Measurements from ENCODE around the gene GSN.

Gene GSN

DNA sequence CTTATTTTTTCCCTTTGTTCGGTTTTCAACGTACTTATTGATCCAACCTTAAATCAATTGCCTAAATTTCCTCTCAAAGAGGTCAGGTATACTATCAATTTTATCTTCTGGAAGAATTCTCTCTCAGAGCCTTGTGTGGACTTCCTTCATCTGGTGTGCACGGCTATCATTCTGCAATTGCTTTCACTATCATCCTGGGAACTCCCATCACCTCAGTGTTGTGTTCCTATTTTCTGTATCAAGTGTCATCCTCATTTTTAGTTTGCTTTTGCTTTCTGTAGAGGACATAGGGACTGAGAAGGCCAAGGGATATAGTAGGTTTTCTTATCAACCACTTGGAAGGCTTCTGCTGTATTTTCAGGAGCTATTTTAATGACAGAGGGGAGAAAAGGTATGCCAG, 90.8 kb downstream of the GSN start:
- DNase-seq = no peak

- DNase-seq = no peak
These were observed 91.7 kb downstream of the GSN start for GRCh38 chr9:121359351-121360294.

GRCh38 chr9:121360601-121361374, 92.8 kb downstream of the GSN start:
- no peak for DNase-seq

GRCh38 chr9:121362813-121363621, 95.1 kb downstream of the GSN start:
- DNase-seq = no peak

- no peak for DNase-seq
These were observed 95.6 kb downstream of the GSN start for GRCh38 chr9:121363622-121363961.

GRCh38 chr9:121364077-121364476, 96.1 kb downstream of the GSN start:
- DNase-seq = no peak

DNA sequence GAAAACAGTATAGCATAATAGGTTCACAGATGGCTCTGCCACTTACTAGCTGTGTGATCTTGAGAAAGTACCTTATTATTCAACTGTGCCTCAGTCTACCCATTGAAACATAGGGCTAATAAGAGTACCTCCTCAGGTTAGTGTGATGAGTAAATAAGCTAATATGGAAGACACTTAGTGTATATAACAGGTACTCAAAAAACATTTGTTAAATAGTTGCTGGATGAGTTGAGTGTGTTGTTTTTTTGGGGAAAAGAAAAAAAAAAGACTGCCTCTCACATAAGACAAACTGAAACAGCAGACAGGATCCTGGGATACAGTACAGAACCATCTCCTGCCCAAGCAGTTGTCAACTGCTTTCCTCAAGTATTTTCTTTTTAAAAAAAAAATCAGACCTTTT, 96.9 kb downstream of the GSN start:
- DNase-seq = no peak

GRCh38 chr9:121365564-121365963, 97.6 kb downstream of the GSN start:
- DNase-seq = no peak

- DNase-seq = no peak
These were observed 98.7 kb downstream of the GSN start for GRCh38 chr9:121366611-121367192.

- no peak for DNase-seq
These were observed 99.6 kb downstream of the GSN start for GRCh38 chr9:121367306-121368137.

- no peak for DNase-seq
These were observed 100.2 kb downstream of the GSN start for GRCh38 chr9:121368138-121368522.

GRCh38 chr9:121368745-121369144, 100.8 kb downstream of the GSN start:
- DNase-seq = no peak

- no peak for DNase-seq
These were observed 101.8 kb downstream of the GSN start, which contains the start of gene STOM for GRCh38 chr9:121369595-121370265. Gene STOM, minus strand, starts transcription at chr9:121370250. Its CDS starts 63 bp downstream, at chr9:121370187.

- DNase-seq = no peak
These were observed 103.6 kb downstream of the GSN start for GRCh38 chr9:121371495-121372061.

GRCh38 chr9:121372239-121373010, 104.5 kb downstream of the GSN start:
- DNase-seq = no peak

DNA sequence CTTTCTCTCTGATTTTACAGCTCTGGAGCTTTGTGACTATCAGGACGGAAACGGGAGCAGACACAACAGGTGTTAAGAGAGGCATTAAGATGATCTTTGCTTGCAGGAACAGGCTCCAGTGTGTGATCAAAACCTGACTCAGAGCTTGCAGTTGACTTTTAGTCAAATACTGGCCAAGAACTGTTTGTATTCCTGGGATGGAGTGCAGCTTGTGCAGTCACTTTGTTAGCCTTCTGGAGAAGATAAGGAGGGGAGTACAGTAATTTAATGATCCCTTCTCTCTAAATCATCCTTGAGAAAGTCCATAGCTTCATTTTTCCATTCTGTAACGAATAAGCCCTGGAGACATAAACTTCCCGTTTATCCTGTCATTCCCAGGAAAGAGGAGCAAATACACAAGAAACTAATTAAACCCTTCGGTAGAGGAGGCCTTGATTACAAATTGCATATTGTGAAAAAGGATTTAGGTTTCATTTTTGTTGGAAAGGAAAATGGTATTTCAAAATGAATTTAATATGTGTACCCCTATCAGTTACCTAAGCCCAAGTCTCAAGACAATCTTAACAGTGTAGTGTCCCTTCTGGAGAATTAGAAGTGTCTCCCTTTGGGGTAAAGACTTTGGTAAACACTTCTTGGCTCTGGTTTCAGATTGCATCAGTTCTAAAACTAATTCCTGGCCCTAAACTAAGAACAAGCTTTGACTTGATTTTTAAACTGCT, 105.2 kb downstream of the GSN start:
- no peak for DNase-seq

DNA sequence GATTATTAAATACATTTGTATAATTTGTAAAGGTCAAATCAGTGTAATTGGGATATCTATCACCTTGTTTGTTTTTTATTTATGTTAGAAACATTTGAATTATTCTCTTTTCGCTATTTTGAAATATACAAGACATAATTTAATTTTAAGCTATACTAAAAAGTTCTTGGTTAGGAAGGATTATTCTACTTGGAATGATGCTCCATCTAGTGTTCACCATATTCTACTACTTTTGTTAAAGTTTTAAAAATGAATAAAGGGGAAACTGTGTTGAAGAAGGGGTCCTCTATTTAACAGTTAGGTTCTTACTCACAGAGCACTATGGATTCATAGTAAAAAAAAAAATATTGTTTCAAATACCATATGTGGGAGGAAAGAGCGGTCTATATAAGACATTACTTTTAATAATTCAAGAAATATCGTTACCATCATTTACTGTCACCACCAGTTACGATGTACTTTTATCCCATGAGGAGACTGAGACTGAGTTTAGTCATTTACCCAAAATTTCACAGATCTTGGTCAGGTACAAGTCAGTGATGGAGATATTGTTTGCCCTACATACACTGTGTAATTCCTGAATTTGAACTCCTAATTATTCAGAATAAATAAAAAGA, 108.4 kb downstream of the GSN start:
- DNase-seq = no peak

DNA sequence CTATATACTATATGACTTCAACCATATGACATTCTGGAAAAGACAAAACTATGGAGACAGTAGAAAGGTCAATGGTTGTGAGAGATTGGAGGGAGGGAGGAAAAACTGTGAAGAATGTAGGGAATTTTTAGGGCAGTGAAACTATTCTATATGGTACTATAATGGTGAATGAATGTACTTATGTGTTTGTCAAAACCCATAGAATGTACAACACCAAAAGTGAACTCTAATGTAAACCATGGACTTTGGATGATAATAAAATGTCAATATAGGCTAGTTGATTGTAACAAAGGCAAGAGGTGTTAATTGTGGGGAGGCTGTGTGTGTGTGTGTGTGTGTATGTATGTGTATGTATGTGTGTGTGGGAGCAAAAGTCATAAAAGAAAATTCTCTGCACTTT, 112.9 kb downstream of the GSN start:
- no peak for DNase-seq

Measured in GOT3 (cell line).